CD4-positive, alpha-beta T cell treated with Interferon gamma for 1 hour (primary cell): ENCODE measurements around the gene RHBDF2.
"Not testable (repeated sequence)": the region's sequence is repeated elsewhere in the genome, so short reads cannot be mapped to it uniquely, and the experiment has no call there.

Source experiments
- DNase-seq: peaks from one replicate; pipeline ENCODE4 v3.0.0-alpha.2; 2020

RHBDF2 gene

GRCh38 chr17:76537578-76538280, 36.5 kb upstream of the RHBDF2 start, which contains the start of gene CYGB:
Gene CYGB (minus strand): TSS chr17:76537709. CDS start chr17:76537542, 167 bp downstream.
- no peak for DNase-seq

- DNase-seq = no peak
These were observed 36.0 kb upstream of the RHBDF2 start for GRCh38 chr17:76537288-76537577.

- DNase-seq = no peak
These were observed 35.5 kb upstream of the RHBDF2 start for GRCh38 chr17:76536511-76537287.

GRCh38 chr17:76535788-76536510, 34.7 kb upstream of the RHBDF2 start:
- DNase-seq = no peak

- no peak for DNase-seq
These were observed 33.9 kb upstream of the RHBDF2 start for GRCh38 chr17:76534831-76535732.

- not testable (repeated sequence) for DNase-seq
These were observed 32.6 kb upstream of the RHBDF2 start for GRCh38 chr17:76533640-76534359.

GRCh38 chr17:76532072-76532651, 30.9 kb upstream of the RHBDF2 start:
- DNase-seq = no peak

- DNase-seq = no peak
These were observed 30.3 kb upstream of the RHBDF2 start for GRCh38 chr17:76531486-76532038.

- DNase-seq = no peak
These were observed 29.7 kb upstream of the RHBDF2 start for GRCh38 chr17:76530811-76531485.

GRCh38 chr17:76530095-76530723, 29.0 kb upstream of the RHBDF2 start:
- no peak for DNase-seq

GRCh38 chr17:76529224-76530094, 28.2 kb upstream of the RHBDF2 start:
- DNase-seq = no peak

- DNase-seq = no peak
These were observed 27.5 kb upstream of the RHBDF2 start for GRCh38 chr17:76528528-76529223.

- DNase-seq = no peak
These were observed 26.9 kb upstream of the RHBDF2 start for GRCh38 chr17:76528156-76528527.

- peak; percentile 63 for DNase-seq
These were observed 26.3 kb upstream of the RHBDF2 start for GRCh38 chr17:76527430-76528111.

- not testable (repeated sequence) for DNase-seq
These were observed 25.8 kb upstream of the RHBDF2 start for GRCh38 chr17:76527016-76527415.

- not testable (repeated sequence) for DNase-seq
These were observed 24.2 kb upstream of the RHBDF2 start for GRCh38 chr17:76525513-76525833.

GRCh38 chr17:76524598-76525512, 23.6 kb upstream of the RHBDF2 start:
- DNase-seq = no peak
